ENCODE measurements around the gene SHROOM4.

DNA sequence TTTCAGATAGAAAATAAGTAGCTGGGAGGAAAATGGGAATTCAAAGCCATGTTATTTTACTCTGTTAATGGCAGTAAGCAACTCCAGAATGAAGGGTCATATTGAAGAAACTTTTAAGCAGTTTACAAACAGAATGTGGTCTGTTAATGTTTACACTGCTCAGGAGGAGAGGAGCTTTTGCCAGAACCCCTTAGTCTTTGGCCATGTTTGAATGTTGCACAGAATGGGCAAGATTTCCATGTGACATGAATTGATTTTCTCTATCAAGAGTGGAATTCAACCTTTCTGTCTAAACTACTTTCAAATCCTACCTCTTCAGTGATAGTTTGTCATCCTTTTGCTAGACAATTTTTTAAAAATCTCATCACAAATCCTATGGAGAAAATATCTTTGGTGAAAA lies 227.6 kb downstream of the SHROOM4 start:
- TF ChIP-seq, protein P1, sequence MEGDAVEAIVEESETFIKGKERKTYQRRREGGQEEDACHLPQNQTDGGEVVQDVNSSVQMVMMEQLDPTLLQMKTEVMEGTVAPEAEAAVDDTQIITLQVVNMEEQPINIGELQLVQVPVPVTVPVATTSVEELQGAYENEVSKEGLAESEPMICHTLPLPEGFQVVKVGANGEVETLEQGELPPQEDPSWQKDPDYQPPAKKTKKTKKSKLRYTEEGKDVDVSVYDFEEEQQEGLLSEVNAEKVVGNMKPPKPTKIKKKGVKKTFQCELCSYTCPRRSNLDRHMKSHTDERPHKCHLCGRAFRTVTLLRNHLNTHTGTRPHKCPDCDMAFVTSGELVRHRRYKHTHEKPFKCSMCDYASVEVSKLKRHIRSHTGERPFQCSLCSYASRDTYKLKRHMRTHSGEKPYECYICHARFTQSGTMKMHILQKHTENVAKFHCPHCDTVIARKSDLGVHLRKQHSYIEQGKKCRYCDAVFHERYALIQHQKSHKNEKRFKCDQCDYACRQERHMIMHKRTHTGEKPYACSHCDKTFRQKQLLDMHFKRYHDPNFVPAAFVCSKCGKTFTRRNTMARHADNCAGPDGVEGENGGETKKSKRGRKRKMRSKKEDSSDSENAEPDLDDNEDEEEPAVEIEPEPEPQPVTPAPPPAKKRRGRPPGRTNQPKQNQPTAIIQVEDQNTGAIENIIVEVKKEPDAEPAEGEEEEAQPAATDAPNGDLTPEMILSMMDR (IDR thresholded peaks at IDR 0.05) = no peak
- no peak for TF ChIP-seq POLR2A (IDR thresholded peaks at IDR 0.05)
